ENCODE results near the gene FRRS1.

The FRRS1 gene

GRCh38 chr1:99674115-99675064 is 92.0 kb downstream of the FRRS1 start:
- DNase-seq = no peak

DNA sequence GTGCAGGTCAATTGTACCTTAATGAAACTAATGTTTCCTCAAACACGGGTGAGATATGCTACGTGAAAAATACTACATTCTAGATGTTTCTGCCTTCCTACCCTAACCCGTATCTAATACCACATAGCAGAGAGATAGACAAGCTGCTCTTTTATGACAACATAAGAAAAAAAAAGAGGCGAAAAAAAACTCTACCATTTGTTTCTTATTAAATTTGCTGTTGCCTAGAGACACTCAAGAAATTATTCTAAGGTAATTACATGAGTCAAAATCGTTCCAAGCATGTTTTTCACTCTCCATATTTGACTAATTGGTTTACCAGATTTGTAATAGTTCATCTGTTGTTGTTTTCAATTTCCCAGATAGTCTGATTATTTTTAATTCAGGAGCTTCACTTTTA is 93.1 kb downstream of the FRRS1 start:
- DNase-seq = no peak

GRCh38 chr1:99672530-99673213 is 93.8 kb downstream of the FRRS1 start:
- no peak for DNase-seq

GRCh38 chr1:99672038-99672437 is 94.4 kb downstream of the FRRS1 start:
- no peak for DNase-seq

- DNase-seq = no peak
Measured at GRCh38 chr1:99670583-99670982, 95.9 kb downstream of the FRRS1 start.

GRCh38 chr1:99669821-99670220 is 96.6 kb downstream of the FRRS1 start:
- no peak for DNase-seq

- DNase-seq = no peak
Measured at GRCh38 chr1:99669376-99669775, 97.1 kb downstream of the FRRS1 start.

- no peak for DNase-seq
Measured at GRCh38 chr1:99665212-99665611, 101.2 kb downstream of the FRRS1 start.

DNA sequence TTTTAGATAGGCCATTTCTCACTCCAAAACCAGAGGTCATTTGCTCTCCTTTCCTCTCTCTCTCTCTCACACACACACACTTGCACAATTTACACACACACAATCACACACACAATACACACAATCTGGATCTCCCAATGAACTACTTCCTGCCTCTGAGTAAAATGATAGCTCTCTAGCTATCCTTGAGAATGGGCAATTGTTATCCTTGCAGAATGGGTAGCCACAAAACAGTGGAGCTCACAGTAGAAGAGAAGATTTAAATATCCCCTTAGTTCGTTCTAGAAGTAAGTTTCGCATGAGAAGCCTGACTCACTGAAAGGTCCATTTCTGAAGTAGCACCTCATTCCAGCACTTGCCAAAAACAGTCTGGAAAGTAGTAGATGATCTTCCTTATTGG is 102.9 kb downstream of the FRRS1 start:
- DNase-seq = no peak

GRCh38 chr1:99662539-99663080 is 103.8 kb downstream of the FRRS1 start:
- no peak for DNase-seq

DNA sequence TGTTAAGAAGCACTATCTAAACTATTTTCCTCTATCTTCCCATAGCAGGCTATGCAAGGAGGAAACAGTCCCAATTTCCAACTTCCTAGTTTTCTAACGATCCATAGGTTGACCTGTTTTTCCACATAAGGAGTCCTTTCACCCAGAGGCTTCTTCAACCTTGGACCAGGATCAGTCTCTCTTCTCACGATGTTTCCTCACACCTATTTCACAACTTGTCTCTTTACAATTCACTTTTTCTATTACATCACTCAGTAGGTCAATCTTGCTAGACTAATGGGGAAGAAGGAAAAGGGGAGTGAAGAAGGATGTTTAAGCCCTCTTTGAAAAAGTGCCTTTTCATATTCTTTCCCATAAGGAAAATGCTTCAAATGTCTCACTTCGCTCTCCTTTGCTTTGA is 104.7 kb downstream of the FRRS1 start:
- DNase-seq = no peak

- DNase-seq = no peak
Measured at GRCh38 chr1:99660496-99660895, 105.9 kb downstream of the FRRS1 start.

GRCh38 chr1:99659755-99660210 is 106.7 kb downstream of the FRRS1 start:
- DNase-seq = no peak

All from CD4-positive, alpha-beta T cell treated with Interleukin-4 for 4 hours (primary cell).